Esophagus squamous epithelium (tissue), 5 donors: ENCODE measurements around the gene POLE2. TPM values are rescaled to one million over a fixed set of nuclear protein-coding genes. Genes with fewer than 3 reads are reported as not detected.
"Not testable (repeated sequence)": the region's sequence is repeated elsewhere in the genome, so short reads cannot be mapped to it uniquely, and the experiment has no call there.

ENCODE experiments used
- DNase-seq: peaks from one replicate; lab custom pipeline; 2025; lab: John Stamatoyannopoulos, UW
- H3K27ac ChIP-seq, 4 donors: fragments of 200-600 bp; sonication (generic); one replicate each; pipeline ENCODE4 v1.5.1; 2016 to 2019; ENCODE audit warnings: mild to moderate bottlenecking in 1 of 4
- H3K27me3 ChIP-seq, 4 donors: fragments of 200-600 bp; sonication (generic); 1 replicate in 3 of 4; 2 replicates in 1 of 4; pipeline versions ENCODE4 v1.5.1 to v1.6.0; 2017 to 2021; ENCODE audit warnings: antibody characterized with exemption in 1 of 4
- H3K36me3 ChIP-seq, 3 donors: fragments of 200-600 bp; sonication (generic); one replicate each; pipeline ENCODE4 v1.5.1; 2016 to 2019
- H3K4me1 ChIP-seq, 3 donors: fragments of 200-600 bp; sonication (generic); one replicate each; pipeline ENCODE4 v1.5.1; 2017 to 2019
- H3K4me3 ChIP-seq, 4 donors: fragments of 200-600 bp; sonication (generic); 1 replicate in 3 of 4; 2 replicates in 1 of 4; pipeline ENCODE4 v1.5.1; 2016 to 2019; ENCODE audit warnings: mild to moderate bottlenecking in 2 of 4, moderate library complexity in 1 of 4
- H3K9me3 ChIP-seq, 3 donors: fragments of 200-600 bp; sonication (generic); one replicate each; pipeline ENCODE4 v1.5.1; 2016 to 2019
- CTCF ChIP-seq, 6 experiments: fragments of 450-650 bp in 4 of 6; fragments of 200-600 bp in 2 of 6; sonication (generic) in 2 of 6; IDR thresholded peaks; one replicate each; pipeline ENCODE4 v1.5.1; 2016 to 2019; ENCODE audit warnings: antibody characterized with exemption in 6 of 6, mild to moderate bottlenecking in 4 of 6, moderate library complexity in 4 of 6
- POLR2A ChIP-seq, 4 donors: fragments of 450-650 bp; IDR thresholded peaks; one replicate each; pipeline ENCODE4 v1.6.1; 2017; ENCODE audit warnings: antibody characterized with exemption in 4 of 4, mild to moderate bottlenecking in 4 of 4, moderate library complexity in 3 of 4
- WGBS, 2 donors: methylation state at CpG; one replicate each; pipeline ENCODE4 v1.1.5; 2018; 5-methylcytosine and 5-hydroxymethylcytosine counted together
- intact Hi-C: fragments of 100-400 bp; cut with DNase I; formaldehyde crosslinking; loops from one replicate; pipeline ENCODE4 v1.15.0; 2022
- total RNA-seq, 4 donors: library from RNA; depleted of rRNA; stranded (reverse); fragments of >200 nt; gene quantifications; one replicate each; pipeline ENCODE4 v1.1.0, GENCODE V29; 2016
- donor health status: DM: yes; HTN: yes; CAD: no.

POLE2 gene
- total RNA-seq, 4 donors from 2014 or later = 7.9 to 23.5 (median 13.2) TPM

GRCh38 chr14:49720744-49721143 is 32.7 kb upstream of the POLE2 start:
- H3K36me3 ChIP-seq = peaks cover 0 to 32% (median 0%) of the 10 kb centered on the region in 3 donors
- no peaks in the 10 kb centered on the region for H3K27me3 ChIP-seq
- no peaks in the 10 kb centered on the region for H3K4me1 ChIP-seq
- H3K27ac ChIP-seq = no peak overlapping the region
- no peak for TF ChIP-seq POLR2A (IDR thresholded peaks at IDR 0.05)
- TF ChIP-seq CTCF (IDR thresholded peaks at IDR 0.05) = no peak
- no peak overlapping the region for H3K4me3 ChIP-seq
- no peaks in the 10 kb centered on the region for H3K9me3 ChIP-seq
- intact Hi-C loops = no loop called here
- DNase-seq = no peak

GRCh38 chr14:49710993-49711392 is 23.0 kb upstream of the POLE2 start:
- WGBS, 2 donors = 90 to 96% methylated on average over 11 of the region's 11 CpGs
- H3K4me3 ChIP-seq, intact Hi-C loops, H3K4me1 ChIP-seq, H3K9me3 ChIP-seq, H3K27ac ChIP-seq, H3K27me3 ChIP-seq, DNase-seq: not testable (repeated sequence)
- H3K36me3 ChIP-seq = peaks cover 0 to 27% (median 0%) of the 10 kb centered on the region in 3 donors

- H3K27ac ChIP-seq, H3K27me3 ChIP-seq, H3K4me3 ChIP-seq, H3K4me1 ChIP-seq, DNase-seq, intact Hi-C loops, H3K9me3 ChIP-seq: not testable (repeated sequence)
- WGBS, 2 donors = 80 to 94% methylated on average over 1 to 3 of the region's 4 CpGs
- H3K36me3 ChIP-seq = peaks cover 0 to 11% (median 0%) of the 10 kb centered on the region in 3 donors
These were observed 16.5 kb upstream of the POLE2 start for GRCh38 chr14:49704471-49704870.

GRCh38 chr14:49703965-49704364 is 16.0 kb upstream of the POLE2 start:
- intact Hi-C loops = no loop called here
- no peak for DNase-seq
- Histone ChIP-seq H3K4me1 (no peaks in the 10 kb centered on the region), H3K36me3 (peaks cover 0 to 11% (median 0%) of the 10 kb centered on the region in 3 donors), H3K9me3 (no peaks in the 10 kb centered on the region), H3K27me3 (no peaks in the 10 kb centered on the region), H3K4me3 (no peak overlapping the region), H3K27ac (no peak overlapping the region)
- WGBS, 2 donors = 72 to 75% methylated on average over 3 of the region's 3 CpGs
- TF ChIP-seq POLR2A (IDR thresholded peaks at IDR 0.05) (no peak), CTCF (IDR thresholded peaks at IDR 0.05) (no peak)

- no peak overlapping the region for H3K4me3 ChIP-seq
- H3K27me3 ChIP-seq = no peaks in the 10 kb centered on the region
- no peaks in the 10 kb centered on the region for H3K9me3 ChIP-seq
- no peaks in the 10 kb centered on the region for H3K4me1 ChIP-seq
- H3K36me3 ChIP-seq = peaks cover 0 to 11% (median 0%) of the 10 kb centered on the region in 3 donors
- no peak for TF ChIP-seq POLR2A (IDR thresholded peaks at IDR 0.05)
- no peak for TF ChIP-seq CTCF (IDR thresholded peaks at IDR 0.05)
- WGBS, 2 donors = 71 to 74% methylated on average over 4 of the region's 4 CpGs
- intact Hi-C loops = no loop called here
- no peak for DNase-seq
- no peak overlapping the region for H3K27ac ChIP-seq
These were observed 14.7 kb upstream of the POLE2 start for GRCh38 chr14:49702725-49703124.

GRCh38 chr14:49693735-49694124 is 5.7 kb upstream of the POLE2 start:
- DNase-seq, H3K9me3 ChIP-seq, H3K36me3 ChIP-seq, intact Hi-C loops, H3K27me3 ChIP-seq: not testable (repeated sequence)
- Histone ChIP-seq H3K27ac (peak overlapping the region in 2 of 4 donors; percentile 88 to 94), H3K4me3 (peak overlapping the region; percentile 65 to 85 (median 78)), H3K4me1 (peaks cover 3 to 52% (median 12%) of the 10 kb centered on the region in 3 donors)
- WGBS, 2 donors = 13 to 17% methylated on average over 7 to 12 of the region's 13 CpGs
